ENCODE results near the gene ROPN1.

DNA sequence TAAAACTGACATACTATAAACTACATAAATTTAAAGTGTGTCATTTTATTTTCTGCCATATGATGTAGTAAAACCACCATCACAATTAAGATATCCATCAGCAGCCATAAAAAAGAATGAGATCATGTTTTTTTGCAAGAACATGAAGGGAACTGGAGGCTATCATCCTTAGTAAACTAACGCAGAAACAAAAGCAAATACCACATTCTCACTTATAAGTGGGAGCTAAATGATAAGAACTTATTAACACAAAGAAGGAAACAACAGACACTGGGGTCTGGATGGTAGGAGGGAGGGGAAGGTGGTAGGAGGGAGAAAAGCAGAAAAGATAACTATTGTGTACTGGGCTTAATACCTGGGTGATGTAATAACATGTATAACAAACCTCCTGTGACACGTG lies 55.5 kb downstream of the ROPN1 start:
- TF ChIP-seq, protein P1, sequence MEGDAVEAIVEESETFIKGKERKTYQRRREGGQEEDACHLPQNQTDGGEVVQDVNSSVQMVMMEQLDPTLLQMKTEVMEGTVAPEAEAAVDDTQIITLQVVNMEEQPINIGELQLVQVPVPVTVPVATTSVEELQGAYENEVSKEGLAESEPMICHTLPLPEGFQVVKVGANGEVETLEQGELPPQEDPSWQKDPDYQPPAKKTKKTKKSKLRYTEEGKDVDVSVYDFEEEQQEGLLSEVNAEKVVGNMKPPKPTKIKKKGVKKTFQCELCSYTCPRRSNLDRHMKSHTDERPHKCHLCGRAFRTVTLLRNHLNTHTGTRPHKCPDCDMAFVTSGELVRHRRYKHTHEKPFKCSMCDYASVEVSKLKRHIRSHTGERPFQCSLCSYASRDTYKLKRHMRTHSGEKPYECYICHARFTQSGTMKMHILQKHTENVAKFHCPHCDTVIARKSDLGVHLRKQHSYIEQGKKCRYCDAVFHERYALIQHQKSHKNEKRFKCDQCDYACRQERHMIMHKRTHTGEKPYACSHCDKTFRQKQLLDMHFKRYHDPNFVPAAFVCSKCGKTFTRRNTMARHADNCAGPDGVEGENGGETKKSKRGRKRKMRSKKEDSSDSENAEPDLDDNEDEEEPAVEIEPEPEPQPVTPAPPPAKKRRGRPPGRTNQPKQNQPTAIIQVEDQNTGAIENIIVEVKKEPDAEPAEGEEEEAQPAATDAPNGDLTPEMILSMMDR (IDR thresholded peaks at IDR 0.05): no peak
- TF ChIP-seq POLR2A (IDR thresholded peaks at IDR 0.05): no peak

All from right lobe of liver (tissue), 4 donors.